ENCODE measurements around the gene CDC16. TPM values are rescaled to one million over a fixed set of nuclear protein-coding genes. Genes with fewer than 3 reads are reported as not detected.

The CDC16 gene
- total and polyA plus RNA-seq, 3 experiments from 2014 or later = 22.1 to 79.5 (median 74.7) TPM

- Mint-ChIP-seq H3K27ac (no peak overlapping the region), H3K36me3 (peaks cover 0 to 20% (median 5%) of the 10 kb centered on the region in 3 donors), H3K9me3 (no peaks in the 10 kb centered on the region), H3K4me1 (peaks cover 15 to 17% (median 16%) of the 10 kb centered on the region in 3 donors), H3K4me3 (no peak overlapping the region), H3K27me3 (no peaks in the 10 kb centered on the region)
- H3K9me3 ChIP-seq (ENCODE audit: low read length) = no peaks in the 10 kb centered on the region
- peaks cover 5% of the 10 kb centered on the region for H3K36me3 ChIP-seq (ENCODE audit: insufficient read depth, low read length)
- no peak overlapping the region for H3K27ac ChIP-seq (ENCODE audit: low read depth, low read length)
- H3K27me3 ChIP-seq (ENCODE audit: insufficient read depth, low read length, poor library complexity, severe bottlenecking) = no peaks in the 10 kb centered on the region
- ChIA-PET POLR2A (no interaction called here), CTCF (no interaction called here)
- DNase-seq = no peak
- H3K4me1 ChIP-seq (ENCODE audit: insufficient read depth, low read length) = peaks cover 11% of the 10 kb centered on the region
- no peak overlapping the region for H3K4me3 ChIP-seq (ENCODE audit: low read length)
Observed at GRCh38 chr13:114309806-114310410, 75.2 kb downstream of the CDC16 start.

- H3K36me3 Mint-ChIP-seq = peaks cover 0 to 16% (median 5%) of the 10 kb centered on the region in 3 donors
- Histone ChIP-seq H3K36me3 (ENCODE audit: insufficient read depth, low read length) (peaks cover 5% of the 10 kb centered on the region), H3K4me3 (ENCODE audit: low read length) (no peak overlapping the region), H3K9me3 (ENCODE audit: low read length) (no peaks in the 10 kb centered on the region), H3K4me1 (ENCODE audit: insufficient read depth, low read length) (peaks cover 11% of the 10 kb centered on the region), H3K27ac (ENCODE audit: low read depth, low read length) (no peak overlapping the region), H3K27me3 (ENCODE audit: insufficient read depth, low read length, poor library complexity, severe bottlenecking) (no peaks in the 10 kb centered on the region)
- ChIA-PET POLR2A (no interaction called here), CTCF (no interaction called here)
- H3K4me1 Mint-ChIP-seq = peaks cover 22 to 25% (median 24%) of the 10 kb centered on the region in 3 donors
- no peaks in the 10 kb centered on the region for H3K27me3 Mint-ChIP-seq
- no peak overlapping the region for H3K27ac Mint-ChIP-seq
- no peak overlapping the region for H3K4me3 Mint-ChIP-seq
- no peaks in the 10 kb centered on the region for H3K9me3 Mint-ChIP-seq
- DNase-seq = no peak
Observed at GRCh38 chr13:114310956-114311355, 76.3 kb downstream of the CDC16 start.

GRCh38 chr13:114311387-114311786 lies 76.7 kb downstream of the CDC16 start:
- H3K27ac Mint-ChIP-seq = no peak overlapping the region
- H3K9me3 Mint-ChIP-seq = no peaks in the 10 kb centered on the region
- Histone ChIP-seq H3K27me3 (ENCODE audit: insufficient read depth, low read length, poor library complexity, severe bottlenecking) (no peaks in the 10 kb centered on the region), H3K4me3 (ENCODE audit: low read length) (no peak overlapping the region), H3K9me3 (ENCODE audit: low read length) (no peaks in the 10 kb centered on the region), H3K36me3 (ENCODE audit: insufficient read depth, low read length) (peaks cover 5% of the 10 kb centered on the region), H3K4me1 (ENCODE audit: insufficient read depth, low read length) (peaks cover 11% of the 10 kb centered on the region), H3K27ac (ENCODE audit: low read depth, low read length) (no peak overlapping the region)
- DNase-seq = no peak
- H3K36me3 Mint-ChIP-seq = peaks cover 0 to 14% (median 4%) of the 10 kb centered on the region in 3 donors
- peaks cover 22 to 25% (median 24%) of the 10 kb centered on the region in 3 donors for H3K4me1 Mint-ChIP-seq
- H3K4me3 Mint-ChIP-seq = no peak overlapping the region
- POLR2A ChIA-PET = no interaction called here
- no peaks in the 10 kb centered on the region for H3K27me3 Mint-ChIP-seq
- CTCF ChIA-PET = no interaction called here

GRCh38 chr13:114311908-114312307 lies 77.2 kb downstream of the CDC16 start:
- Histone ChIP-seq H3K9me3 (ENCODE audit: low read length) (no peaks in the 10 kb centered on the region), H3K27ac (ENCODE audit: low read depth, low read length) (no peak overlapping the region), H3K36me3 (ENCODE audit: insufficient read depth, low read length) (peaks cover under 1% of the 10 kb centered on the region), H3K4me3 (ENCODE audit: low read length) (no peak overlapping the region), H3K4me1 (ENCODE audit: insufficient read depth, low read length) (peaks cover 11% of the 10 kb centered on the region), H3K27me3 (ENCODE audit: insufficient read depth, low read length, poor library complexity, severe bottlenecking) (no peaks in the 10 kb centered on the region)
- Mint-ChIP-seq H3K27me3 (no peaks in the 10 kb centered on the region), H3K27ac (no peak overlapping the region), H3K4me3 (no peak overlapping the region), H3K4me1 (peaks cover 22 to 30% (median 24%) of the 10 kb centered on the region in 3 donors), H3K36me3 (peaks cover 0 to 8% (median 2%) of the 10 kb centered on the region in 3 donors), H3K9me3 (no peaks in the 10 kb centered on the region)
- ChIA-PET CTCF (interaction anchor here (2.4 kb wide), 1 partner anchor 29 kb away, joined by 6 read pairs; no protein-coding TSS in a partner anchor), POLR2A (interaction anchor here (0.6 kb wide), 1 partner anchor 30 kb away, joined by 3 read pairs; no protein-coding TSS in a partner anchor)
- no peak for DNase-seq

- POLR2A ChIA-PET = interaction anchor here (0.6 to 1.5 kb wide), 4 partner anchors 29 to 69 kb away, joined by 3 to 6 read pairs (median 4); partner anchors contain the start of gene UPF3A
- Mint-ChIP-seq H3K9me3 (no peaks in the 10 kb centered on the region), H3K27ac (peak overlapping the region; percentile 63 to 95 (median 92)), H3K27me3 (no peaks in the 10 kb centered on the region), H3K4me1 (peaks cover 30 to 40% (median 35%) of the 10 kb centered on the region in 3 donors), H3K36me3 (peaks cover 0 to 5% (median 0%) of the 10 kb centered on the region in 3 donors), H3K4me3 (peak overlapping the region; percentile 80 to 90 (median 88))
- Histone ChIP-seq H3K27me3 (ENCODE audit: insufficient read depth, low read length, poor library complexity, severe bottlenecking) (no peaks in the 10 kb centered on the region), H3K9me3 (ENCODE audit: low read length) (no peaks in the 10 kb centered on the region), H3K4me1 (ENCODE audit: insufficient read depth, low read length) (peaks cover 11% of the 10 kb centered on the region), H3K36me3 (ENCODE audit: insufficient read depth, low read length) (no peaks in the 10 kb centered on the region), H3K27ac (ENCODE audit: low read depth, low read length) (peak overlapping the region; percentile 64), H3K4me3 (ENCODE audit: low read length) (peak overlapping the region; percentile 35)
- CTCF ChIA-PET = interaction anchor here (1.0 to 2.4 kb wide), 2 partner anchors 27 to 33 kb away, joined by 3 to 6 read pairs; no protein-coding TSS in a partner anchor
- DNase-seq = peak in 1 of 5 donors; percentile 2
Observed at GRCh38 chr13:114313061-114313860, 78.6 kb downstream of the CDC16 start.

GRCh38 chr13:114314074-114314912 lies 79.6 kb downstream of the CDC16 start, which contains the start of gene CHAMP1:
Gene CHAMP1 (plus strand): TSS chr13:114314503. CDS start chr13:114323843, 9,340 bp downstream.
- Mint-ChIP-seq H3K4me3 (peak within 1 kb of the TSS; percentile 82 to 90 (median 88)), H3K36me3 (peaks cover 0 to 6% (median 0%) of the 10 kb centered on the region in 3 donors), H3K9me3 (no peaks in the 10 kb centered on the region), H3K4me1 (peaks cover 41 to 50% (median 45%) of the 10 kb centered on the region in 3 donors), H3K27me3 (no peaks in the 10 kb centered on the region), H3K27ac (peak within 1 kb of the TSS; percentile 63 to 96 (median 92))
- peaks cover 11% of the 10 kb centered on the region for H3K4me1 ChIP-seq (ENCODE audit: insufficient read depth, low read length)
- CTCF ChIA-PET = interaction anchor here (1.0 to 2.4 kb wide), 2 partner anchors 26 to 34 kb away, joined by 3 to 6 read pairs; no protein-coding TSS in a partner anchor
- no peaks in the 10 kb centered on the region for H3K27me3 ChIP-seq (ENCODE audit: insufficient read depth, low read length, poor library complexity, severe bottlenecking)
- H3K4me3 ChIP-seq (ENCODE audit: low read length) = peak within 1 kb of the TSS; percentile 35
- peak; percentile 80 to 91 (median 87) for DNase-seq
- no peaks in the 10 kb centered on the region for H3K9me3 ChIP-seq (ENCODE audit: low read length)
- no peaks in the 10 kb centered on the region for H3K36me3 ChIP-seq (ENCODE audit: insufficient read depth, low read length)
- POLR2A ChIA-PET = interaction anchor here (0.6 to 1.5 kb wide), 3 partner anchors 32 to 70 kb away, joined by 3 to 6 read pairs (median 3); partner anchors contain the start of gene UPF3A
- H3K27ac ChIP-seq (ENCODE audit: low read depth, low read length) = peak within 1 kb of the TSS; percentile 64

GRCh38 chr13:114315074-114315785 lies 80.5 kb downstream of the CDC16 start:
- CTCF ChIA-PET = no interaction called here

More at GRCh38 chr13:114315074-114315785, 80.5 kb downstream of the CDC16 start:
- Mint-ChIP-seq H3K27ac (peak overlapping the region; percentile 52 to 96 (median 84)), H3K4me3 (peak overlapping the region; percentile 71 to 88 (median 86)), H3K4me1 (peaks cover 50 to 58% (median 54%) of the 10 kb centered on the region in 3 donors), H3K36me3 (peaks cover 0 to 14% (median 0%) of the 10 kb centered on the region in 3 donors), H3K27me3 (no peaks in the 10 kb centered on the region), H3K9me3 (no peaks in the 10 kb centered on the region)
- H3K9me3 ChIP-seq (ENCODE audit: low read length) = no peaks in the 10 kb centered on the region
- peak in 2 of 5 donors; percentile 44 to 52 for DNase-seq
- peak overlapping the region; percentile 35 for H3K4me3 ChIP-seq (ENCODE audit: low read length)
- POLR2A ChIA-PET = interaction anchor here (0.8 kb wide), 1 partner anchor 34 kb away, joined by 5 read pairs; the partner anchor contains the start of gene UPF3A
- peaks cover 11% of the 10 kb centered on the region for H3K4me1 ChIP-seq (ENCODE audit: insufficient read depth, low read length)
- no peaks in the 10 kb centered on the region for H3K36me3 ChIP-seq (ENCODE audit: insufficient read depth, low read length)
- peak overlapping the region; percentile 64 for H3K27ac ChIP-seq (ENCODE audit: low read depth, low read length)
- no peaks in the 10 kb centered on the region for H3K27me3 ChIP-seq (ENCODE audit: insufficient read depth, low read length, poor library complexity, severe bottlenecking)
